K562 (cell line): Measurements from ENCODE around the gene RAPSN. TPM values are rescaled to one million over a fixed set of nuclear protein-coding genes. Genes with fewer than 3 reads are reported as not detected.

Experiments
- CEBPB ChIP-seq: fragments of 450-650 bp; IDR thresholded peaks from 2 replicates; pipeline ENCODE4 v1.6.1; 2016; ENCODE audit warnings: missing genetic modification characterization, missing compliant biosample characterization
- EP300 ChIP-seq: IDR thresholded peaks from 2 replicates; pipeline ENCODE4 v1.6.1; 2012; ENCODE audit warnings: low read length, improper control_type of control experiment
- NBN ChIP-seq: fragments of 450-650 bp; IDR thresholded peaks from 2 replicates; pipeline ENCODE4 v1.6.1; 2016; ENCODE audit warnings: low read depth, mild to moderate bottlenecking
- SOX6 ChIP-seq: fragments of 450-650 bp; IDR thresholded peaks from 2 replicates; pipeline ENCODE4 v1.6.1; 2014; ENCODE audit warnings: mild to moderate bottlenecking
- polyA plus RNA-seq, 8 experiments: library from polyadenylated mRNA; depleted of rRNA in 4 of 8; stranded (reverse) in 5 of 8; unstranded in 3 of 8; fragments of >200 nt; fragmentation: Nextera tagmentation in 2 of 8; fragmentation: Illumina TruSeq in 1 of 8; extraction: Ambion mirVana in 2 of 8; extraction: Trizol in 1 of 8; gene quantifications; 2 replicates each; pipeline versions ENCODE4 v1.2.1 to v1.2.3, GENCODE V29; 2011 to 2014; ENCODE audit warnings: inconsistent platforms in 1 of 8, missing spikeins in 1 of 8
- total RNA-seq, 7 experiments: library from RNA; depleted of rRNA in 6 of 7; stranded (reverse); fragments of >200 nt in 6 of 7; fragmentation: Illumina TruSeq in 2 of 7; extraction: Trizol in 2 of 7; gene quantifications; 2 replicates each; pipeline versions ENCODE4 v1.2.1 to v1.2.3, GENCODE V29; 2011 to 2021; ENCODE audit warnings: low replicate concordance in 1 of 7
- TF ChIP-seq, protein P1 (sequence below), 2 experiments: fragments of 450-650 bp; IDR thresholded peaks; 2 replicates each; pipeline ENCODE4 v1.6.1; 2018; ENCODE audit warnings: mild to moderate bottlenecking in 2 of 2, low read depth in 1 of 2; ENCODE audit not compliant: partially characterized antibody in 2 of 2
- TF ChIP-seq, protein P2 (sequence below), 3 experiments: IDR thresholded peaks in 2 of 3; conservative IDR thresholded peaks in 1 of 3; 2 replicates each; pipeline ENCODE4 v1.5.1; 2011 to 2012; ENCODE audit warnings: low read length in 3 of 3, mild to moderate bottlenecking in 3 of 3, control low read depth in 2 of 3, improper control_type of control experiment in 1 of 3, inconsistent platforms in 1 of 3, low read depth in 1 of 3, mixed read lengths in 1 of 3, moderate library complexity in 1 of 3; ENCODE audit not compliant: insufficient read depth in 2 of 3
- TF ChIP-seq, protein P3 (sequence below), 3 experiments: fragments of 200-800 bp in 1 of 3; fragments of 250-450 bp in 1 of 3; fragments of 450-650 bp in 1 of 3; sonication (Bioruptor Pico) in 1 of 3; sonication (Bioruptor generic) in 1 of 3; formaldehyde crosslinking in 1 of 3; IDR thresholded peaks; 2 replicates each; pipeline versions ENCODE4 v1.6.1 to v1.8.0; 2016 to 2022; ENCODE audit warnings: mild to moderate bottlenecking in 2 of 3, missing genetic modification characterization in 2 of 3, missing compliant biosample characterization in 1 of 3, moderate library complexity in 1 of 3
- TF ChIP-seq, protein P4 (sequence below): sonication (generic); formaldehyde crosslinking; IDR thresholded peaks from 2 replicates; pipeline ENCODE4 v1.8.1; 2023; ENCODE audit warnings: missing genetic modification reagents, mild to moderate bottlenecking, borderline replicate concordance

RAPSN gene
- total and polyA plus RNA-seq, 9 of the 15 experiments (the other 6 are each of a cell fraction or from before 2014, with no cell fraction given): 0.06 to 0.11 TPM; not detected in 7

DNA sequence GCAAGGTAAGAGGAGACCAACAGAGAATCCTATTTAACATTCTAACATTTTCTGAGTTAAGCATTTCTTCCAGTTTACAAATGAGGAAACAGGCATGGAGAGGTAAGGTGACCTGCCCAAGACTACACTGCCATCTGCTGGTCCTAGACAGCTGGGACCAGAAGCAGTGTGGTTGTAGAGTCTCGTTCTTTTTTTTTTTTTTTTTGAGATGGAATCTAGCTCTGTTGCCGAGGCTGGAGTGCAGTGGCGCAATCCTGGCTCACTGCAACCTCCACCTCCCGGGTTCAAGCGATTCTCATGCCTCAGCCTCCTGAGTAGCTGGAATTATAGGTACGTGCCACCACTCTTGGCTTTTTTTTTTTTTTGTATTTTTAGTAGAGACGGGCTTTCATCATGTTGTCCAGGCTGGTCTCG, 5.3 kb upstream of the RAPSN start (continued):
- TF ChIP-seq, protein P1, sequence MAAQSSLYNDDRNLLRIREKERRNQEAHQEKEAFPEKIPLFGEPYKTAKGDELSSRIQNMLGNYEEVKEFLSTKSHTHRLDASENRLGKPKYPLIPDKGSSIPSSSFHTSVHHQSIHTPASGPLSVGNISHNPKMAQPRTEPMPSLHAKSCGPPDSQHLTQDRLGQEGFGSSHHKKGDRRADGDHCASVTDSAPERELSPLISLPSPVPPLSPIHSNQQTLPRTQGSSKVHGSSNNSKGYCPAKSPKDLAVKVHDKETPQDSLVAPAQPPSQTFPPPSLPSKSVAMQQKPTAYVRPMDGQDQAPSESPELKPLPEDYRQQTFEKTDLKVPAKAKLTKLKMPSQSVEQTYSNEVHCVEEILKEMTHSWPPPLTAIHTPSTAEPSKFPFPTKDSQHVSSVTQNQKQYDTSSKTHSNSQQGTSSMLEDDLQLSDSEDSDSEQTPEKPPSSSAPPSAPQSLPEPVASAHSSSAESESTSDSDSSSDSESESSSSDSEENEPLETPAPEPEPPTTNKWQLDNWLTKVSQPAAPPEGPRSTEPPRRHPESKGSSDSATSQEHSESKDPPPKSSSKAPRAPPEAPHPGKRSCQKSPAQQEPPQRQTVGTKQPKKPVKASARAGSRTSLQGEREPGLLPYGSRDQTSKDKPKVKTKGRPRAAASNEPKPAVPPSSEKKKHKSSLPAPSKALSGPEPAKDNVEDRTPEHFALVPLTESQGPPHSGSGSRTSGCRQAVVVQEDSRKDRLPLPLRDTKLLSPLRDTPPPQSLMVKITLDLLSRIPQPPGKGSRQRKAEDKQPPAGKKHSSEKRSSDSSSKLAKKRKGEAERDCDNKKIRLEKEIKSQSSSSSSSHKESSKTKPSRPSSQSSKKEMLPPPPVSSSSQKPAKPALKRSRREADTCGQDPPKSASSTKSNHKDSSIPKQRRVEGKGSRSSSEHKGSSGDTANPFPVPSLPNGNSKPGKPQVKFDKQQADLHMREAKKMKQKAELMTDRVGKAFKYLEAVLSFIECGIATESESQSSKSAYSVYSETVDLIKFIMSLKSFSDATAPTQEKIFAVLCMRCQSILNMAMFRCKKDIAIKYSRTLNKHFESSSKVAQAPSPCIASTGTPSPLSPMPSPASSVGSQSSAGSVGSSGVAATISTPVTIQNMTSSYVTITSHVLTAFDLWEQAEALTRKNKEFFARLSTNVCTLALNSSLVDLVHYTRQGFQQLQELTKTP (IDR thresholded peaks at IDR 0.05; ENCODE audit: low read depth in 1 of 2, partially characterized antibody in 2 of 2): peak in 1 of 2 experiments; percentile 23
- 0 out of 2 replicates have a peak, but pooled peaks have one; percentile 6 for TF ChIP-seq EP300
- TF ChIP-seq, protein P2, sequence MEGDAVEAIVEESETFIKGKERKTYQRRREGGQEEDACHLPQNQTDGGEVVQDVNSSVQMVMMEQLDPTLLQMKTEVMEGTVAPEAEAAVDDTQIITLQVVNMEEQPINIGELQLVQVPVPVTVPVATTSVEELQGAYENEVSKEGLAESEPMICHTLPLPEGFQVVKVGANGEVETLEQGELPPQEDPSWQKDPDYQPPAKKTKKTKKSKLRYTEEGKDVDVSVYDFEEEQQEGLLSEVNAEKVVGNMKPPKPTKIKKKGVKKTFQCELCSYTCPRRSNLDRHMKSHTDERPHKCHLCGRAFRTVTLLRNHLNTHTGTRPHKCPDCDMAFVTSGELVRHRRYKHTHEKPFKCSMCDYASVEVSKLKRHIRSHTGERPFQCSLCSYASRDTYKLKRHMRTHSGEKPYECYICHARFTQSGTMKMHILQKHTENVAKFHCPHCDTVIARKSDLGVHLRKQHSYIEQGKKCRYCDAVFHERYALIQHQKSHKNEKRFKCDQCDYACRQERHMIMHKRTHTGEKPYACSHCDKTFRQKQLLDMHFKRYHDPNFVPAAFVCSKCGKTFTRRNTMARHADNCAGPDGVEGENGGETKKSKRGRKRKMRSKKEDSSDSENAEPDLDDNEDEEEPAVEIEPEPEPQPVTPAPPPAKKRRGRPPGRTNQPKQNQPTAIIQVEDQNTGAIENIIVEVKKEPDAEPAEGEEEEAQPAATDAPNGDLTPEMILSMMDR (IDR thresholded peaks at IDR 0.05 in 2 of 3, conservative IDR thresholded peaks at IDR 0.05 in 1 of 3; ENCODE audit: insufficient read depth in 2 of 3, low read depth in 1 of 3, low read length in 3 of 3): peak; percentile 84 to 95 (median 87)
- TF ChIP-seq, protein P3, sequence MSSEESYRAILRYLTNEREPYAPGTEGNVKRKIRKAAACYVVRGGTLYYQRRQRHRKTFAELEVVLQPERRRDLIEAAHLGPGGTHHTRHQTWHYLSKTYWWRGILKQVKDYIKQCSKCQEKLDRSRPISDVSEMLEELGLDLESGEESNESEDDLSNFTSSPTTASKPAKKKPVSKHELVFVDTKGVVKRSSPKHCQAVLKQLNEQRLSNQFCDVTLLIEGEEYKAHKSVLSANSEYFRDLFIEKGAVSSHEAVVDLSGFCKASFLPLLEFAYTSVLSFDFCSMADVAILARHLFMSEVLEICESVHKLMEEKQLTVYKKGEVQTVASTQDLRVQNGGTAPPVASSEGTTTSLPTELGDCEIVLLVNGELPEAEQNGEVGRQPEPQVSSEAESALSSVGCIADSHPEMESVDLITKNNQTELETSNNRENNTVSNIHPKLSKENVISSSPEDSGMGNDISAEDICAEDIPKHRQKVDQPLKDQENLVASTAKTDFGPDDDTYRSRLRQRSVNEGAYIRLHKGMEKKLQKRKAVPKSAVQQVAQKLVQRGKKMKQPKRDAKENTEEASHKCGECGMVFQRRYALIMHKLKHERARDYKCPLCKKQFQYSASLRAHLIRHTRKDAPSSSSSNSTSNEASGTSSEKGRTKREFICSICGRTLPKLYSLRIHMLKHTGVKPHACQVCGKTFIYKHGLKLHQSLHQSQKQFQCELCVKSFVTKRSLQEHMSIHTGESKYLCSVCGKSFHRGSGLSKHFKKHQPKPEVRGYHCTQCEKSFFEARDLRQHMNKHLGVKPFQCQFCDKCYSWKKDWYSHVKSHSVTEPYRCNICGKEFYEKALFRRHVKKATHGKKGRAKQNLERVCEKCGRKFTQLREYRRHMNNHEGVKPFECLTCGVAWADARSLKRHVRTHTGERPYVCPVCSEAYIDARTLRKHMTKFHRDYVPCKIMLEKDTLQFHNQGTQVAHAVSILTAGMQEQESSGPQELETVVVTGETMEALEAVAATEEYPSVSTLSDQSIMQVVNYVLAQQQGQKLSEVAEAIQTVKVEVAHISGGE (CRISPR knock-in tag; IDR thresholded peaks at IDR 0.05): peak in 1 of 3 experiments; percentile 49; a peak in 1 of 6 replicates
- TF ChIP-seq CEBPB (tag): peak; percentile 95
- TF ChIP-seq, protein P4, sequence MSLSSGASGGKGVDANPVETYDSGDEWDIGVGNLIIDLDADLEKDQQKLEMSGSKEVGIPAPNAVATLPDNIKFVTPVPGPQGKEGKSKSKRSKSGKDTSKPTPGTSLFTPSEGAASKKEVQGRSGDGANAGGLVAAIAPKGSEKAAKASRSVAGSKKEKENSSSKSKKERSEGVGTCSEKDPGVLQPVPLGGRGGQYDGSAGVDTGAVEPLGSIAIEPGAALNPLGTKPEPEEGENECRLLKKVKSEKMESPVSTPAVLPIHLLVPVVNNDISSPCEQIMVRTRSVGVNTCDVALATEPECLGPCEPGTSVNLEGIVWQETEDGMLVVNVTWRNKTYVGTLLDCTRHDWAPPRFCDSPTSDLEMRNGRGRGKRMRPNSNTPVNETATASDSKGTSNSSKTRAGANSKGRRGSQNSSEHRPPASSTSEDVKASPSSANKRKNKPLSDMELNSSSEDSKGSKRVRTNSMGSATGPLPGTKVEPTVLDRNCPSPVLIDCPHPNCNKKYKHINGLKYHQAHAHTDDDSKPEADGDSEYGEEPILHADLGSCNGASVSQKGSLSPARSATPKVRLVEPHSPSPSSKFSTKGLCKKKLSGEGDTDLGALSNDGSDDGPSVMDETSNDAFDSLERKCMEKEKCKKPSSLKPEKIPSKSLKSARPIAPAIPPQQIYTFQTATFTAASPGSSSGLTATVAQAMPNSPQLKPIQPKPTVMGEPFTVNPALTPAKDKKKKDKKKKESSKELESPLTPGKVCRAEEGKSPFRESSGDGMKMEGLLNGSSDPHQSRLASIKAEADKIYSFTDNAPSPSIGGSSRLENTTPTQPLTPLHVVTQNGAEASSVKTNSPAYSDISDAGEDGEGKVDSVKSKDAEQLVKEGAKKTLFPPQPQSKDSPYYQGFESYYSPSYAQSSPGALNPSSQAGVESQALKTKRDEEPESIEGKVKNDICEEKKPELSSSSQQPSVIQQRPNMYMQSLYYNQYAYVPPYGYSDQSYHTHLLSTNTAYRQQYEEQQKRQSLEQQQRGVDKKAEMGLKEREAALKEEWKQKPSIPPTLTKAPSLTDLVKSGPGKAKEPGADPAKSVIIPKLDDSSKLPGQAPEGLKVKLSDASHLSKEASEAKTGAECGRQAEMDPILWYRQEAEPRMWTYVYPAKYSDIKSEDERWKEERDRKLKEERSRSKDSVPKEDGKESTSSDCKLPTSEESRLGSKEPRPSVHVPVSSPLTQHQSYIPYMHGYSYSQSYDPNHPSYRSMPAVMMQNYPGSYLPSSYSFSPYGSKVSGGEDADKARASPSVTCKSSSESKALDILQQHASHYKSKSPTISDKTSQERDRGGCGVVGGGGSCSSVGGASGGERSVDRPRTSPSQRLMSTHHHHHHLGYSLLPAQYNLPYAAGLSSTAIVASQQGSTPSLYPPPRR: 0 out of 2 replicates have a peak, but pooled peaks have one; percentile 52
- peak; percentile 59; the same call in 1 of the 2 replicates for TF ChIP-seq NBN
- 0 out of 2 replicates have a peak, but pooled peaks have one; percentile 38 for TF ChIP-seq SOX6
